Activated B cell treated with CpG ODN at 0.5 μM for 24 hours (primary cell): ENCODE results near the gene PAM16. TPM values are rescaled to one million over a fixed set of nuclear protein-coding genes. Genes with fewer than 3 reads are reported as not detected.

Experiments used
- ATAC-seq: fragments of 200-7000 bp; cut with Tn5 transposase; one replicate; pipeline ENCODE4 v1.10.0; 2021; ENCODE audit warnings: low read depth, mild to moderate bottlenecking, moderate library complexity
- CTCF ChIA-PET: fragments of 350-600 bp; sonication (Branson Sonifier 250); formaldehyde crosslinking; loops from one replicate; lab custom pipeline; 2021; ENCODE audit warnings: antibody characterized with exemption; lab: Charles Lee
- POLR2A ChIA-PET: fragments of 350-600 bp; sonication (Branson Sonifier 250); formaldehyde crosslinking; loops from one replicate; lab custom pipeline; 2021; ENCODE audit warnings: antibody characterized with exemption; lab: Charles Lee
- DNase-seq: peaks from one replicate; pipeline ENCODE4 v3.0.0; 2022
- H3K27ac Mint-ChIP-seq: one replicate; pipeline ENCODE4 v1.8.0; 2020; ENCODE audit warnings: mixed read lengths
- H3K27me3 Mint-ChIP-seq: one replicate; pipeline ENCODE4 v1.8.0; 2021; ENCODE audit warnings: mixed read lengths
- H3K36me3 Mint-ChIP-seq: one replicate; pipeline ENCODE4 v1.8.0; 2021; ENCODE audit warnings: low read depth, mixed read lengths
- H3K4me1 Mint-ChIP-seq: one replicate; pipeline ENCODE4 v1.8.0; 2021; ENCODE audit warnings: mixed read lengths
- H3K4me3 Mint-ChIP-seq: one replicate; pipeline ENCODE4 v1.8.0; 2020; ENCODE audit warnings: mild to moderate bottlenecking, mixed read lengths
- H3K9me3 Mint-ChIP-seq: one replicate; pipeline ENCODE4 v1.8.0; 2020; ENCODE audit warnings: mixed read lengths
- CTCF ChIP-seq: fragments of 200-600 bp; IDR thresholded peaks from one replicate; pipeline ENCODE4 v1.8.0; 2022; ENCODE audit warnings: antibody characterized with exemption, mild to moderate bottlenecking
- intact Hi-C: fragments of 100-400 bp; cut with micrococcal nuclease; formaldehyde crosslinking; loops from one replicate; pipeline ENCODE4 v1.15.1; 2024
- total RNA-seq: library from RNA; stranded (reverse); gene quantifications from 2 replicates; pipeline ENCODE4 v1.2.3, GENCODE V29; 2022

The PAM16 gene
- total RNA-seq, 1 donor from 2014 or later = 58.1 TPM

GRCh38 chr16:4385066-4385788 lies 34.1 kb upstream of the PAM16 start:
- H3K27ac Mint-ChIP-seq = no peak overlapping the region
- H3K27me3 Mint-ChIP-seq = no peaks in the 10 kb centered on the region
- H3K4me3 Mint-ChIP-seq = no peak overlapping the region
- ATAC-seq = no peak
- intact Hi-C loops = no loop called here
- peaks cover 49% of the 10 kb centered on the region for H3K36me3 Mint-ChIP-seq
- H3K9me3 Mint-ChIP-seq = no peaks in the 10 kb centered on the region
- no peaks in the 10 kb centered on the region for H3K4me1 Mint-ChIP-seq
- TF ChIP-seq CTCF = no peak
- CTCF ChIA-PET = no interaction called here
- DNase-seq = no peak
- POLR2A ChIA-PET = no interaction called here

- Mint-ChIP-seq H3K27ac (no peak overlapping the region), H3K27me3 (no peaks in the 10 kb centered on the region), H3K4me3 (no peak overlapping the region), H3K36me3 (peaks cover 42% of the 10 kb centered on the region), H3K9me3 (no peaks in the 10 kb centered on the region), H3K4me1 (no peaks in the 10 kb centered on the region)
- ChIA-PET POLR2A (no interaction called here), CTCF (no interaction called here)
- TF ChIP-seq CTCF = no peak
- intact Hi-C loops = no loop called here
- ATAC-seq = no peak
- no peak for DNase-seq
Observed at GRCh38 chr16:4384509-4384942, 33.4 kb upstream of the PAM16 start.

- no peak overlapping the region for H3K4me3 Mint-ChIP-seq
- intact Hi-C loops = no loop called here
- H3K9me3 Mint-ChIP-seq = no peaks in the 10 kb centered on the region
- no peak for TF ChIP-seq CTCF
- H3K27ac Mint-ChIP-seq = no peak overlapping the region
- ChIA-PET POLR2A (no interaction called here), CTCF (no interaction called here)
- no peaks in the 10 kb centered on the region for H3K4me1 Mint-ChIP-seq
- H3K27me3 Mint-ChIP-seq = no peaks in the 10 kb centered on the region
- ATAC-seq (no peak), DNase-seq (no peak)
- H3K36me3 Mint-ChIP-seq = peaks cover 40% of the 10 kb centered on the region
Observed at GRCh38 chr16:4383591-4384444, 32.7 kb upstream of the PAM16 start.

GRCh38 chr16:4382795-4383357 lies 31.8 kb upstream of the PAM16 start:
- no peaks in the 10 kb centered on the region for H3K27me3 Mint-ChIP-seq
- H3K36me3 Mint-ChIP-seq = peaks cover 41% of the 10 kb centered on the region
- ChIA-PET CTCF (no interaction called here), POLR2A (interaction anchor here (0.6 kb wide), 1 partner anchor 88 kb away, joined by 3 read pairs; no protein-coding TSS in a partner anchor)
- TF ChIP-seq CTCF = no peak
- no peak overlapping the region for H3K27ac Mint-ChIP-seq
- DNase-seq (no peak), ATAC-seq (no peak)
- H3K9me3 Mint-ChIP-seq = no peaks in the 10 kb centered on the region
- H3K4me3 Mint-ChIP-seq = no peak overlapping the region
- intact Hi-C loops = no loop called here
- H3K4me1 Mint-ChIP-seq = no peaks in the 10 kb centered on the region
